HG03097 (cell line): ENCODE results near the gene ZEB1.
A peak's percentile ranks its signal among the peaks of the same experiment; 100 is the strongest.
"Not testable (repeated sequence)": the region's sequence is repeated elsewhere in the genome, so short reads cannot be mapped to it uniquely, and the experiment has no call there.

Experiments
- ATAC-seq: cut with Tn5 transposase; IDR thresholded peaks from one replicate; pipeline ENCODE4 v1.9.1; 2021; ENCODE audit not compliant: unreplicated experiment, low FRiP score

ZEB1 gene

DNA sequence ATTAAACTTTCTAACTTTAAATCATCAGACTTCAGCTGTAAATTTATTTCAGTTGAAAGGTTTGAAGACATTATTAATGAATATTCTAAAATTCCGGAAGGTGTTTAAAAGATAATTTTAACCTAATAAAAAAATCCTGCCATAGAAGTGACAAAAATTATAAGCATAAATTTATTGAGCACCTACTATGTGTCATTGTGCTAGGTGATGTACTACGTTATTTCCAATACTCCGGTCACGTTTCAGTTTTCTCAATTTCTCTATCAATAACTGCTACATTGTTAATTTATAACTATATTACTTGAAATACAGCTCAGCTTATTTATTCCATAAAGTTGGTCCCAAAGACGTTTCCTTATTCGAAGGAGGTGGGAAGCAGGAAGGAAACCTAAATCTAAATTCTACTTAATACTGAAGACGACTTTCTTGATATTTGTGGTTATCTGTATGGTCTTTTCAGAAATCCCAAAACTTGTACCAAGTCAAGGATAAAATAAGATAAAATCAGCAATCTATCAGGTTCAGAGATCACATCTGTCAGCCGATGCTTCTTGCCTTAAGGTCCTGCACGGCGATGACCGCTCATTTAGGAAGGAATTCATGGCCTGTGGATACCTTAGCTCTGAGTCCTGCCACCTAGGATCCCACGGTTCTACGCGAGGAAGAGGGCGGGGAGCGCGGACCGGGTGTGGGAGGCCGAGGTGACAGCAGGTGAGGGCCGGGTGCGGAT, 1.2 kb upstream of the ZEB1 start:
- no peak for ATAC-seq

DNA sequence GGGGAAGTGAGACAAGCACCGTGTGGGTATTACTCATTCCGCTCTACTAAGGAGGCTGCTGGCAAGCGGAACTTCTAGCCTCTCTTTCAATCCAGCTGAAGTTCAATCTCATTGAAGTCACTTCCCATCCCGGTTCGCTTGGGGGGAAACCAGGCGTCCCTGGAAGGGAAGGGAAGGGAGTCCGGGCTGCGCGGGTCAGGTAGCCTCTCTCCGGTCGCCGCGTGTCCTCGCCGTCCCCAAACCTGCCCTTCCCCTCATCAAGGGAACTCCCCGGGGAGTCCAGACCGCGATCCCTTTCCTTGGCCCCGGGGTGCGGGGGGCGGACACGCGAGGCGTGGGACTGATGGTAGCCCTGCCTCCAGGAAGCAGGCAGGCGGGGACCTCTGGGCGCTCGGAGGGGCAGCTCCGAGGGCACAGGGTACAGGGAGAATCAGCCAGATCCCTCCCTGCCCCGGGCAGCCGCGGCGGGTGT, 598 bp upstream of the ZEB1 start:
- peak; percentile 45 for ATAC-seq

DNA sequence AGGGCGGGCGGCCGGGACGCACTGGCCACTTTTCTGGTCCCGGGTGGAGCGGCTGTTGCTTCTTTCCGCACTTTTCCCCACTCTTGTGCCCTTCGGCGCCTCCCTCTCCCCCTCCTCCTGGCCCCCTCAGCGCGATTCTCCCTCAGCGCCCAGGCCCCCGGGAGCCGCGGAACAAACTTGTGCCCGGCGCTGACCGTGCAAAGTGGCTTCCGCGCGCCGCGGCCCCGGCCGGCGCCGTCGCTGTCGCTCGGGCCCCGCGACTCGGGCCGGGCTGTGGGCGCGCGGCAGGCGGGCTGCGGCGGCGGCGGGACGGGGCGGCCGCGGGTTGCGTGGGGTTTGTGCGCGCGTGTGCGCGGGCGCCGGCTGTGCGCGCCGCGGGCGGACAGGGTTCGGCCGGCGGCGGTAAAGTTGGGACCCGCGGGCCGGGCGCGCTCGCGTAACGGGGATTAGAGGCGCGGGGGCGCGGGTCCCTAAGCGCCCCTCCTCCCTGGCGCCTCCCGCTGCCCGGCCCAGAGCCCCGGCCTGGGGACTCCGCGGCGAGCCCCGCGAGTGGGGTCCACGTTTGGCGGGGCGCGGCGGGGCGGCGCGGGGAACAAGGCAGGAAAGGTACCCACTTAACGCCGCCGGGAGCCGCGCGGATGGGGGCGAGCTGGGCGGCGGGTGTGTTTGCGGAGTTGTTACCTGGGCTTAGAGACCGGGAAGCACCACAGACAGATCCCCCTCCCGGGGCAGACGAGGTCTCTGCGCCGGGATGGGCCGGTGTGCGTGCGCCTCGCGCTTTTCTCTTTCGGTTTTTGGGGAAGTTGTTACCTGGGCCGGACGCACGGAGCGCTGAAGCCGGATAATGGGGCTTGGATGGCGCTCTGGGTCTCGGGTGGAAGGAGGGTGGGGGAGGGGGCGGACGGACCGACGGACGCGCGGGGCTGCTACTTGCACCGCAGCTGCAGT, 860 bp downstream of the ZEB1 start:
- peak; percentile 31 for ATAC-seq

DNA sequence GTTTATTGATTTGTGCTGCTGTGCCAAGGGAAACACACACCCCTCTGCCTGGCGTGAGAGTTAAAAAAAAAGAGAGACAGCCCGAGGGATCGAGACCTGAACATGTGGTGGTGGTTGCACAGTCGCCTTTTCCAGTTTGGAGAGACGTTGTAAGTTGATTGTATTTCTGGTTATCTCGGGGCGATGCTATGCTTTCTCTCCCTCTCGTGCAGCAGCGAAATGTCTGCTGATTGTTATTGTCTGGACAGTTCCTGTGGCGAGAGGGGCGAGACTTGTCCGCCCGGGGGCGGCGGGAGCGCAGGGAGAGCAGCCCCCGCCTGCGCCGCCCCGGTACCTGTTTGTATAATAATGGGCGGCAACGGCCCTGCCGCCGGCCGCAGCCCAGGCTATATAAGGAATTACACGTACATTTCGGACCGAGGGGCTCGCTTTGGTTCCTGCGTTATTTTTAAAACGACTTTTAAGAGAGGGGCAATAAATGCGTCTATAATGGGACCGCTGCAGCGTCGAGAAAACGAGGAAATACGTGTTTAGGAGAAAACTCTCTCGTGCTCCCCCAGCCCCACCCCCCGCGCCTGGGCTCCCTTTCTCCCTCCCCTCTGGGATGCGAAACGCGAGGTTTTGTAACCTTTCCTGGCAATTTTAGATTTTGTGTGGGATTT, 1.7 kb downstream of the ZEB1 start:
- ATAC-seq, result no peak

DNA sequence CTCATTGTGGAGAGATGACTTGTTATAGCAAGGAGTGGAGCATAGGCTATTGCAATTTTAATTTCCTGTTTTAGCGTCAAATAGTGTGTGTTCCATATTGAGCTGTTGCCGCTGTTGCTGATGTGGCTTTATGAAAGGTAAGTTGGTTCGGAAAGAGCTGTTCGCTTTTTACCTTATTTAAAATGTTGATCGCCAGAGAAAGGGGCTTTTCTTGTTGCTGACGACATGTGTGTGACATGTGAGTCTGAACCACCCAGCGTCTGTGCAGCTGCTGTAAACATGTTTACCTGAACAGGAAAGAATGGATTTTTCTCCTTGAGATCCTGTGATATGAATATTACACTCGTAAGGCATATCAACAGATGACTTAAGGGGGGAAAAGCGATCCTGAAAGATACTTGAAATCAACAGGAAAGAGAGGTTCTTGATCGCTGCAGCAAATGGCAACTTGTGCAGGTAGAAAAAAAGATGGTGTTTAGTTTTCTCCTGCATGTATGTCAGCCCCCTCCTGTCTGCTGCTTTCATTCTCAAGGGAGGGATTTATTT, 2.5 kb downstream of the ZEB1 start:
- no peak for ATAC-seq

DNA sequence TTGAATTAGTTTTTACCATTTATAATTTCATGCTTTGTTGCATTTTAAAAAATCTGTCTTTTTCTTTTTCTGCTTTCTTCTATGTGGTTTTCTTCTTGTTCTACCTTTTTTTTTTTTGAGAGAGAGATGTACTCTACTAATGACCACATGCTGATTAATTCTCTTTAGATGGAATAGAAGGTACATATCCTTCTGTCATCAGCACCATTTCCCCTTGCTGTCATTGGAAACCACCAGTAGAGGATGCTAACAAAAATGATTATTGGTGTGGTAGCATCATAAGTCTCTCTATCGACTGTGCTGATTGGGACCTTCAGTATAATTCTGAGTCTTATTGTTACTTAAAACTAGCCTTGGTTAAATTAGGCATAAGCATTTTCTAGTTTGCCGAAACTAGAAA, 3.6 kb downstream of the ZEB1 start:
- no peak for ATAC-seq

DNA sequence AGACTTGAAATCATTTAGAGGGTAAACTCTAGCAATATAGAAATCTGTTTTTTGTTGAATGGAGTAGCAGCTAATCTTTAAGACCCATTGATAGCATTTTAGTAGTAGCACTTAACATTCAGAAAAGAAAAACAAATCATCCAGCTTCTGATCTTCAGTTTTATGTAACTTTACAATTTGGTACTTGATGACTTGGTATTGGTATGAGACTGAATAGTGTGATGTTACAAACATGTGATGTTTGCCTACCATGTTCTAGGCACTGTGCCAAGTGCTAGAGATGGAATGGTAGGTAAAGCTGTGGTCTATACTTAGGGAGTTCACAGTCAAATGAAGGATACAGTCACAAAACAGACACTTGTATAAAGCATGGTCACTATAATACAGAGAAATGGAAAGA, 21.3 kb downstream of the ZEB1 start:
- ATAC-seq, result no peak

DNA sequence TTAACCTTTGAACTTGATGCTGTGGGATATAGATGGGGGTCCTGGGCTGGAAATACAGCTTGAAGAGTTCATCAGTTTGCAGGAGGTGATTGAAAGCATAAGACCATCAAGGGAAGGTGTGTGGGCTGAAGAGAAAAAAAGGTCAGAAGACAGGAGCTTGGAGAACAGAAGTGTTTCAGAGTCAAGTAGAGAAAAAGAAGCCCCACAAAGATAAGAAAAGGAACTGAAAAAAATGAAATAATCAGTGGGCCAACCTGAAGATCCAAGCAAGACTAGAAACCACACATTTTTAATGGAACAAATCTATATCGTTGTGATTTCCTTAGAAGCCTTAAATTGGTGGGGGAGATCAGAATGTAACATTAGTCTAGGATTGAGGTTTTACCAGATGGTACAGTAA, 22.5 kb downstream of the ZEB1 start:
- ATAC-seq, result no peak

DNA sequence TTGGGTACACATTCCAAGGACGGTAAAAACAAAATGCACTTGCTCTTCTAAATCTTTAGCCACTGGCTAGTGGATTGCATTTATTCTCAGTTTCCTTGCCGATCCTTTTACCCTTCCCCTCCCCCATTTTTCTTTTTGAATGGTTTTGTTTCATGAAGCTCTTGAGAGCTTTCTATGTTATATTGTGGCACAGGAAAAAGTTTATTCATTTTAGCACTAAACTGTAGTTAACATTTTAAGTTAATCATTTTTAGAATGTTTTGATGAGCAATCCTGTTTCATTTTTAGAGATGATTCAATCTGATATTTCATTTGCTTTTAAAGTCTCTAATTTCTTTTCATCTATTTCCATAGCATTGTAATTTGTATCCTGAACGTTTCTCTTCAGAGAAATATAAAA, 24.0 kb downstream of the ZEB1 start:
- ATAC-seq, result no peak

DNA sequence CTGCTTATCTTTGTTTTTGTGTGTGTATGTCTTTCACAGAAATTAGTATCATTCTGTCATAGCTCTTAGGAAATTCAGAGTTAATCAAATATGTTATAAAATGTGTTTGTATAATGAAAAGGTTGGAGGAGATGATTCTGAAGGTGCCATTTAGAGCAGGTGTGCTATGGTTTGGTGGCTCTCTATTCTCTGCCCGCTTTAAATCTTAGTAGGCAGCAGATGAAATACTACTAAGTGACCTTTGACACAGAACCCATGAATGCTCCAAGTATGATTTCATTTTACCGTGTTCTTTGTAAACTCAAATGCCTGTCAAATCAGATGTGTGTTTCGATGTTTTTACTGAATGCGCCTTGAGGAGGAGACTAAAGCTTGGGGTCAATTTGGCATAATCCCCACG, 24.5 kb downstream of the ZEB1 start:
- ATAC-seq, result no peak

DNA sequence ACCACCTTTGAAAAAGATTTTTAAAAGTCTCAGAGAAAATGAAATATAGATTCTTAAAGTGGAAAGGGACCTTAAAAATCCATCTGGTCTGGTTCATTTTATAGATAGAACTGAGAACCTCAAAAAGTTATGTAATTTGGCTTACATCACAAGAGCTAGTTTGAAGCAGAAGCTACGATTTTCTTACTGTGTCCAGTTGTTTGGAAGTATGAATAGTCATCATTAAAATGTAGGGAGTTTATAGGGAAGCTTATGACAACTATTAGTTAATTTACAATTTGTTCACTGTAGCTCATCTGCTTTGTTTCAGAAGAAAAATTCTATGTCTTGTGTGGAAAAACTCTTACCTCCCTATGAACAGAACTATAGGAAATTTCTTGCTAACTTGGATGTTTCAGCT, 26.9 kb downstream of the ZEB1 start:
- no peak for ATAC-seq

DNA sequence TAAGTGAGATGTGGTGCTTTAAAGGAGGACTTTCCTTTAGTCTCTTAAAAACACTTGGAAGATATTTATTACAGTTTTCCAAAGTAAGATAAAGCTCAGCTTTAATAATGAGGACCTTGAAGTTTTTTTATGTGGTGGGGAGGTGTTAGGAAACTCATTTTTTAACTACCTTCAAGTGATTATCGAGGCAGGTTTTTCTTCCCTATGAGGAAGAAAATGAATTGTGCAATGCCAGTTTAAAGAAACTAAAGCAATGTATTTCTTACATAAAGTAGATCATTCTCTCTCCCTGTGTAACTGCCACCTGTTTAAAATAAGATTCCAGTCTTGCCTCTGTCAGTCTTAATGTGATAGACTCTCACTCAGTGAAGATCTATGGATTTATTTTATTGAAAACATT, 27.9 kb downstream of the ZEB1 start:
- no peak for ATAC-seq

DNA sequence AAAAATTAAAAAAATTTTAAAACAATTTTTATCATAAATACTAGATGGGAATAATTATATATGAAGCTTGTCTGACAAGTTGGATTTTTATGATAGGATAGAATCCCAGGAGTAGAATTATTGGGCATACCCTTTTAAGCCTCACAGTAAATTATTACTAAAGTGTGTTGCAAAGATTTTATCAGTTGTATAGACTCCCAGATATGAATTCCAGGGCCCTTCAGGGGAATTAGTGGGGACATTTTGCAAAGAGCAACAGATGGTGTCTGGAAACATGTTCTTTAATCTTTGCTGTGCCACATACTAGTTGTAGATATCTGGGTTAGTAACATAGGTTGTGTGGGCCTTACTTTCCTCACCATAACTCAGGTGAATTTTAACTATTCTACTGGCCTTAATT, 28.7 kb downstream of the ZEB1 start:
- no peak for ATAC-seq

DNA sequence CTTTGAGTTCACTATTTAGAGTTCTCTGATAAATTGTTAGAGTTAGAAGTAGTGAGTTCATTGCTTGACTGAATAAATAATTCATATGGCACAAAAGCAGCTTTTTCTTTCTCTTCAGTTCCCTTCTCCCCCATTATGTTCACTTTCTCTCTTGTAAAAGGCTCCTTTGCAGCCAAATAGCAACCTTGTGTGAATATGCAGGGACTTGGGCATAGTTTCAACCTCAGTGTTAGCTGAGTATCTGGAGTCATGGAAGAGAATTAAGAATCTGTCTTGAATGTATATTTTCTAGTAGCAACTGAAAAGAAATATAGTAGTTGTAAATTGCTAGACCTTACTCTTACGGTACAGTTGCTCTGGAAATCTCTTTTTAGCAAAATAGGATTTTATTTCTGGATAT, 31.9 kb downstream of the ZEB1 start:
- ATAC-seq, result no peak

DNA sequence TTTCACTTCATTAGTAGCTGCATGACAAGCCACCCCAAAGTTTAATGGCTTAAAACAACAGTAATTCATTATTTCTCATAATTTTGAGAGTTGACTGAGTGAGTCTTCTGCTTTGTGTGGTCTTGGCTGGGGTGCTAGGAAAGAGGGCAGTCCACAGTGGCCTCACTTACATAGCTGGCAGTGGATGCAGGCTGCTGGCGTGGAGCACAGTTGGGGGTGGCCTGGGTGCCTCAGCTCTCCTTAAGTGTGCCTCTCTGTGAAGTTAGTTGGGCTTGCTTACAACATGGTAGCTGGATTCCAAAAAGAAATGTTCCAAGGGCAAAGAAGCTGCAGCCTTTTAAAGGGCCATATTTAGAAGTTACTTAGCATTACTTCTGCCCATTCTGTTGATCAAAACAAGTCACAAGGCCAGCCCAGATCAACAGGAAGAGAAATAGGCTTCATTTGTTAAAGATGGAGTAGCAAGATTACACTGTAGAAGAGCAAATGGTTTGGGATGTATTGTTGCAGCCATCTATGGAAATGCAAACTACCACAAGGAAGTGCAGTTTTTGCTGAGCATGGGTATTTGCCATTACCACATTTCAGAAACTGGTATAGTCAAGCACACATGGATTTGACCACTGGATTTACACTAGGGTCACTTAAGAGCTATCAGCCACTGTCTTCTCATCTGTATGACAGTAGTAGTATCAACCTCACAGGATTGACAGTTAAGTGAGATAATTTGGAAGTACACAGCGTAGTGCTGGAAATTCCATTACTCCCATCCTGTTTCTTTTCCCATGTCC, 33.6 kb downstream of the ZEB1 start:
- ATAC-seq, result no peak

DNA sequence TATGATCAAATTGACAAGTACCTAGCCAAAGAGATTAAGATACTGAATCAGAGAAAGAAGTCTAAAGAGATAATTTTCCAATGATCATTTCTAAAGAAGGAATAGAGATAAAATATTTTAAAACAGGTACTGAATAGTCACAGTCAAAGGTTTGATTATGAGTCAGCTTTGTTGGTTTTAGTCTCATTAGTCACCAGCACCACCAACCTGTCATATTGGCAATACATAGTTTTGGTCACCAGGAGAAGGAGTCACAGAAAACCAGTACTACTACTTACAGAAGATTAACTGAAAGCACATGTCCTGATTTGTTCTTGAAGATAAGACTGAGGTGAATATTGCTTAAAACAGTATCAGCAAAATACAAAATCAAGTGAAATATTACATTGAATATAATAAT, 34.6 kb downstream of the ZEB1 start:
- ATAC-seq, result peak; percentile 71

DNA sequence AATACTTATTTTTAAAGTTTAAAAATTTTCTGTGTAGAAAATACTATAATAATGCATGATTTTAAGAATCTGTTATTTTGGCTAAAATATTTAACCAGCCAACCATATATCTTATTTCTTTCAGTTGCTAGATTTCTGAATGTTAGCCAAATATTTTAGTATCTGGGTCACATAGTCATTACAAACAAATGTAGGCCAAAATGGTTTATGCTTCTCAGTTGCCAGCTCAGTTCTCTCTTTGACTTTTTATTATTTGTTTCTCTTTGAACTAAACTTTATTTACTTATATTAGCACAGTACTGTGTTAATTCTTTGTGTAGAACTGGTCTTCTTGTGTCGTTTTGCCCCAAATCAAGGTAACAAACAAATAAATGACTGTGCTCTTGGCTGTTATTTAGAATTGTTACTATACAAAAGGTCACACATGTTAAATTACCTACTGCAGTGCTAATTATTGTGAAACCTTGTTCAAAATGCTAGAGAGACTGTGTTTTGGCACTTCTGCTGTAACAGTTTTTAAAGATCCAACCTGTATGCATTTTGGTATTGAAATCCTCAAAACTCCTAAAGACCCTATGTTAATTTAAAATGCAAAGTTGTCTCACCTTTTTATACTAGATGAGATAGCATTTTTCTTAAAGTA, 39.8 kb downstream of the ZEB1 start:
- no peak for ATAC-seq

DNA sequence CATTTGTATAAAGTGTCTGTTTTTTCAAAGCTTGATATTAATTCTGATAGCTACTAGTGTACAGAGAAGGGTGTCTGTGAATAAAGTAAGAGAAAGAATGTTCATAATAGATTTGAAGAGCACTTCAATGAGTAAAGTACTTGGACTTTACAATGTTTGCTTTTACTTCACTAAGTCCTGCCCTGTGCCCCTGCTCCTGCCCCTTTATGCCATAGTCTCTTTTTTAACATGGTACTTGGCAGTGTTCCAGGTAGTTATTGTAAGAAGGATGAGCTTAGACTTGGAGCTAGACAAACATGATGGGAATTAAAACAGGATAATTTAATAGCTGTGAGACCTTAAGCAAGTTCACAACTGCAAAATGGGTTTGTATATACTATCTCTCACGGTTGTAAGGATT, 41.0 kb downstream of the ZEB1 start:
- no peak for ATAC-seq

DNA sequence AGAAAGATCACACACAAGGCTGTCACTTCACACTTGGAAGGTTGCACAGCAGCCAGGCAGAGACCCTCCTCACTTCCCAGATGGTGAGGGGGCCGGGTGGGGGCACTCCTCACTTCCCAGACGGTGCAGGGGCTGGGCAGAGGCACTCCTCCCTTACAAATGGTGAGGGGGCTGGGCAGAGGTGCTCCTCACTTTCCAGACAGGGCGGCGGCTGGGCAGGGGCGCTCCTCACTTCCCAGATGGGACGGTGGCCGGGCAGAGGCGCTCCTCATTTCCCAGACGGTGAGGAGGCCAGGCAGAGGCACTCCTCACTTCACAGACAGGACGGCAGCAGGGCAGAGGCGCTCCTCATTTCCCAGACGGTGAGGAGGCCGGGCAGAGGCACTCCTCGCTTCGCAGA, 42.5 kb downstream of the ZEB1 start:
- not testable (repeated sequence) for ATAC-seq
